Activated naive CD8-positive, alpha-beta T cell (primary cell): ENCODE measurements around the gene ASB17.
"Not testable (repeated sequence)": the region's sequence is repeated elsewhere in the genome, so short reads cannot be mapped to it uniquely, and the experiment has no call there.

ENCODE experiments used
- H3K27ac Mint-ChIP-seq: one replicate; pipeline ENCODE4 v1.8.0; 2021; ENCODE audit warnings: mixed read lengths
- H3K27me3 Mint-ChIP-seq: one replicate; pipeline ENCODE4 v1.8.0; 2021; ENCODE audit warnings: mixed read lengths
- H3K36me3 Mint-ChIP-seq: one replicate; pipeline ENCODE4 v1.8.0; 2021; ENCODE audit warnings: mixed read lengths
- H3K4me1 Mint-ChIP-seq: one replicate; pipeline ENCODE4 v1.8.0; 2021; ENCODE audit warnings: low read depth, mixed read lengths
- H3K4me3 Mint-ChIP-seq: one replicate; pipeline ENCODE4 v1.8.0; 2021; ENCODE audit warnings: mild to moderate bottlenecking, mixed read lengths
- H3K9me3 Mint-ChIP-seq: one replicate; pipeline ENCODE4 v1.8.0; 2021; ENCODE audit warnings: low read depth, mixed read lengths

Gene ASB17

DNA sequence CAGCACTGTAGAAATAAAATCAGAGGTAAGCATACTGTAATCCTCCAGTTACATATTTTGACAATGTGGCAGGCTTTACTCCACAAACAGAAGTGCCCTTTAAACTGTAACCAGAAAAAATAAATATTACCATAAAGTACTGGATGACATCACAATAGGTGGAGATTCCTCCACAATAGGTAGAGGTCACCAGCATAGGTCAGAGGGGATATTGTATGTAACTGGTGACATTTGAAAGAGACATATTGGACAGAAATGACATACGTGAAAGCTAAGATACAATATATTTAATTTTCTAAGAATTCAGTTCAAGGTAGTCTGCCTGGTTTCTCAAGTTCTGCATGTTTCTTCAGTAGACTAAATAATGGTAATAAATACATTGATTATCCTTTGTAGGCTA lies at the start of gene ASB17:
Gene ASB17 (minus strand): TSS at position 101 of the 400 bp plus-strand sequence. CDS start 113 bp downstream, outside the sequence.
- no peak within 1 kb of the TSS for H3K4me3 Mint-ChIP-seq
- peaks cover 6% of the 10 kb centered on the region for H3K9me3 Mint-ChIP-seq
- peaks cover 6% of the 10 kb centered on the region for H3K27me3 Mint-ChIP-seq
- no peak within 1 kb of the TSS for H3K27ac Mint-ChIP-seq
- no peaks in the 10 kb centered on the region for H3K36me3 Mint-ChIP-seq
- H3K4me1 Mint-ChIP-seq = no peaks in the 10 kb centered on the region

DNA sequence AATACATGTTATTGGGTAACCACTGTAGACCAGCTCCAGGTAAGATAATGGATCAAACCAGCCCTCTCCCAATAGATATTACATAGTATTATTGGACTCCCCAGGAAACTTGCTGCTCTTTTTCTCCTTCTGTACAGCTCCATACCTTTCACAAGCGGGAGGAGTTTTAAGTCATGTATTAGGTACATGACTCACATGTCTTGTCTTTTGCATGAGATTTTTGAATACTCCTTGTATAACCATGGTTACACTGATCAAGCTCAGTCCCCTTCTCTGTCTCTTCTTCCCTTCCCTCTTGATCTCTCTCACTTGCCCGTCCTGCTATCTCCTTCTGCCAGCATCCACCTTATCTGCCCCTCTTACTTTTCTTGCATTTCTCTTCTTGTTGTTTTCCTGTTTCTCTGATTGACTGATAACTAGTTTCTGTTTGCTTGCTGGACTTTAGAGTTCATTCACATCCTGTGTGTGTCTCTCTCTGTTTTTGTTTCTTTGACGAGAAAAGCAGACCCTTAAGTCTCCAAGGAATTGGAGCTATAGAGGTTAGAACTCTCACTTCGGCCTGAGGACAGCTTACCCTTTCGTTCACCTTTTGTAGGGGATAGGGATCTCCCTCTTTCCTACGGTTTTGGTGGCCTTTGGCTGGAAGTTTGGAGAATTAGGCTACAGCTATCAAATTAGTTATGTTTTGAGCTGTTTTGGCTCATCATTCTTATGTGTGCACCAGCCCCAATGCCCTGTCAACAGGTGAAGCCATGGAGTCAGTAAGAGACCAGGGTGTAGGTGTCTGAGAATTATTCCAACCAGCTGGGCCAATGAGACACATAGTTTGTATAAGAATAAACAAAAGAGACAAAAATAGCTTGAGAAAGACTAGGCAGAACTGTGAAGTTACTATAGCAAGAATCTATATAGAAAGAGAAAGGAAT lies 49.0 kb upstream of the ASB17 start:
- no peaks in the 10 kb centered on the region for H3K36me3 Mint-ChIP-seq
- H3K4me3 Mint-ChIP-seq = no peak overlapping the region
- no peaks in the 10 kb centered on the region for H3K4me1 Mint-ChIP-seq
- peaks cover 6% of the 10 kb centered on the region for H3K9me3 Mint-ChIP-seq
- H3K27me3 Mint-ChIP-seq = peaks cover 2% of the 10 kb centered on the region
- no peak overlapping the region for H3K27ac Mint-ChIP-seq

- H3K36me3 Mint-ChIP-seq = no peaks in the 10 kb centered on the region
- H3K27me3 Mint-ChIP-seq = peaks cover 7% of the 10 kb centered on the region
- no peaks in the 10 kb centered on the region for H3K9me3 Mint-ChIP-seq
- H3K4me3 Mint-ChIP-seq = no peak overlapping the region
- H3K27ac Mint-ChIP-seq = no peak overlapping the region
- no peaks in the 10 kb centered on the region for H3K4me1 Mint-ChIP-seq
Observed at GRCh38 chr1:75970631-75971030, 38.4 kb upstream of the ASB17 start.

DNA sequence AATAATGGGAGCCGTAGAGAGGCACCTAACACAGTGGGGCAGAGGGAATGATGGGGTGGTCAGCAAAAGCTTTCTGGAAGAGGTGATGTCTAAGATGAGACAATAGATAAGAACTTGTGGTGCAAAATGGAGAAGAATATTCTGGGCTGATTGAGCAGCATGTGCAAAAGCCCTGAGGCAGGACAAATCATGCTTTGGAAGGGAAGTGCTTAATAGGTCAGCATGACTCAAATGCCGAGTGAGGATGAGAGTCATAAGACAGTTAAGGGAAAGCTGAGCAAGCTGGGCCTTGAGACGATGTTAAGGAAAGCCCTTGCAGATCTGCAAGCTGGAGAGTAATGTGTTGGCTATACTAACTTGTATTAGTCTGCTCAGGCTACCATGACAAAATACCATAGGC lies 37.3 kb upstream of the ASB17 start:
- H3K4me3 Mint-ChIP-seq = no peak overlapping the region

DNA sequence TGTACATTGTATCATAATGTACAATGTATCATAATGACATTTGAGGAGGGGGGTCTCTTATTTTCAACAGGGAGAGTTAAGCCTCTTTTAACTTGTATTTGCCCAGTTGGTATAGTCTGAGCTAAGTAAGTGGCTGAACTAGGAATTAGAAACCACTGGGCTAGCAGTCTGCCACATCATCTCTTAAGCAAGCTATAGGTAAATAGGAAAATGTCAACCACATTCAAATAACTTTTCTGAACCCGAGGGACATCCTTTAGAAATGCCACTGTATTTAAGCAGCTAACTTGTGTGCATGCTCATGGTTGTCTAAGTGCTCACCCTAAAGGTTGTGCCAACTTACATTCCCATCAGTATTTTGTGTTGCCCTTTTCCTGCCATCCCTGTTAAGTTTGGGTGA lies 35.5 kb upstream of the ASB17 start:
- Mint-ChIP-seq H3K27ac (no peak overlapping the region), H3K9me3 (no peaks in the 10 kb centered on the region), H3K36me3 (no peaks in the 10 kb centered on the region), H3K4me1 (no peaks in the 10 kb centered on the region), H3K27me3 (peaks cover 8% of the 10 kb centered on the region), H3K4me3 (no peak overlapping the region)

More for the DNA sequence above, 37.3 kb upstream of the ASB17 start:
- Mint-ChIP-seq H3K9me3 (no peaks in the 10 kb centered on the region), H3K4me1 (no peaks in the 10 kb centered on the region), H3K27me3 (peaks cover 6% of the 10 kb centered on the region), H3K36me3 (no peaks in the 10 kb centered on the region), H3K27ac (no peak overlapping the region)

DNA sequence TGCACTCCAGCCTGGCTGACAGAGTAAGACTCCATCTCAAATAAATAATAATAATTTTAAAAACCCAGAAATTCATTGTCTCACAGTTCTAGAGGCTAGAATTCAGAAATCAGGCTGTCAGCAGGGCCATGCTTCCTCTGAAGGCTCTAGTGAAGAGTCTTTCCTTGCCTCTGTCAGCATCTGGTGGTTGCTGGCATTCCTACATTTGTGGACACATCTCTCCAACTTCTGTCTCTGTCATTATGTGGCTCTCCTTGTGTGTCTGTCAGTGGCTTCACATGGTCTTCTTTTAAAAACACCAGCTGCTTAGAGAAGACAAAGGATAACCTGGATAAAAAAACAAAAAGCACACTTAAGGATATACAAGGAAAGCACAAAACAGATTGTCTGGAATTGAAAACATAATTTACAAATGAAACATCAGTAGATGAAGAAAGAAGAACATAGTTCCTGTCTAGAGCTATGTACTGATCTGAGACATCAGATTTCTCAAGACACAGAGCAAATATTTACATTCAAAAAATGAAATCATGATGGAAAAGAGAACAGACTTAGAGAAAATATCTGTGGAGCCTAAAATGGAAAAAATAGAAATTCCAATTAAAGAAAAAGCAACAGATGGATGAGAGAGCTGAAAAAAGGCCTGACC lies 32.7 kb upstream of the ASB17 start:
- Mint-ChIP-seq H3K4me1 (no peaks in the 10 kb centered on the region), H3K4me3 (no peak overlapping the region), H3K27me3 (peaks cover 9% of the 10 kb centered on the region), H3K36me3 (no peaks in the 10 kb centered on the region), H3K27ac (no peak overlapping the region), H3K9me3 (no peaks in the 10 kb centered on the region)

GRCh38 chr1:75964110-75964759 lies 32.0 kb upstream of the ASB17 start:
- H3K4me3 Mint-ChIP-seq, H3K36me3 Mint-ChIP-seq, H3K27ac Mint-ChIP-seq, H3K27me3 Mint-ChIP-seq, H3K4me1 Mint-ChIP-seq, H3K9me3 Mint-ChIP-seq: not testable (repeated sequence)

GRCh38 chr1:75954586-75954985 lies 22.4 kb upstream of the ASB17 start:
- Mint-ChIP-seq H3K9me3 (no peaks in the 10 kb centered on the region), H3K27ac (no peak overlapping the region), H3K36me3 (no peaks in the 10 kb centered on the region), H3K4me1 (no peaks in the 10 kb centered on the region), H3K27me3 (no peaks in the 10 kb centered on the region), H3K4me3 (no peak overlapping the region)

DNA sequence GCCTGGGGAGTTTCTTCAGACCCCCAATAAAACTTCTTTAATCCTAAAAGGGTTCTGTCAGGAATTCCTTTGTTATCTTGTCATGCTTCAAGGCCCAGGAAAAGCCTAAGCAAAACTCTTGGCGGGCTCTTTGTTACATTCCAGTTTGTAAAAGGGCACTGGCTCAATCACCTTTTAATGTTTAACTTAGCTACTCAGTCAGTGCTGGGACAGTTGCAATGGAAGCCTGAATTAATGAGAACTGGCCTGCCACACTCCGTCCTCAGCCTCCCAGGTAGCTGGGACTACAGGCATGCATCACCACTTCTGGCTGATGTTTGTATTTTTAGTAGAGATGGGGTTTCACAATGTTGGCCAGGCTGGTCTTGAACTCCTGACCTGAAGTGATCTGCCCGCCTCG lies 21.3 kb upstream of the ASB17 start:
- Mint-ChIP-seq H3K27ac (no peak overlapping the region), H3K4me3 (no peak overlapping the region), H3K4me1 (no peaks in the 10 kb centered on the region), H3K27me3 (no peaks in the 10 kb centered on the region), H3K36me3 (no peaks in the 10 kb centered on the region), H3K9me3 (no peaks in the 10 kb centered on the region)

DNA sequence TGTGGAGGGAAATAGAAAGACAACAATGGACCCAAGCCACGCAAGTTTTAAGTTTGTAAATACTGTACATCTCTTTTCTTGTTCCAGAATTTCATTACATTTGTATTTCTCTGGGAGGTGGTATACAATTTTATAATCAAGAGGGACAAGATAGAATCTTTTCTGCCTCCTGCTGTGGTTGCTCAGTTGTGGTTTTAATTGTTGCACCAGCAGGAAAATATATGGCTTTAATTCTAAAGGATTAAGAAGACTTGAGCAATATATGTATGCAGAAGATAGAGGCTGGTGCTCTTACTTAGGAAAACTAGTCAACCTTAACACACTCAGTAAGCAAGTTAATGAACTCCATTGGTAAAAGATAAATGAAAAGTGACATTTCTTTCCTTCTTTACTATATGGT lies 19.8 kb upstream of the ASB17 start:
- Mint-ChIP-seq H3K27ac (no peak overlapping the region), H3K36me3 (no peaks in the 10 kb centered on the region), H3K27me3 (no peaks in the 10 kb centered on the region), H3K9me3 (no peaks in the 10 kb centered on the region), H3K4me1 (no peaks in the 10 kb centered on the region), H3K4me3 (no peak overlapping the region)

GRCh38 chr1:75950176-75950575 lies 18.0 kb upstream of the ASB17 start:
- Mint-ChIP-seq H3K4me3 (no peak overlapping the region), H3K4me1 (no peaks in the 10 kb centered on the region), H3K27ac (no peak overlapping the region), H3K27me3 (no peaks in the 10 kb centered on the region), H3K9me3 (peaks cover 5% of the 10 kb centered on the region), H3K36me3 (peaks cover 3% of the 10 kb centered on the region)

DNA sequence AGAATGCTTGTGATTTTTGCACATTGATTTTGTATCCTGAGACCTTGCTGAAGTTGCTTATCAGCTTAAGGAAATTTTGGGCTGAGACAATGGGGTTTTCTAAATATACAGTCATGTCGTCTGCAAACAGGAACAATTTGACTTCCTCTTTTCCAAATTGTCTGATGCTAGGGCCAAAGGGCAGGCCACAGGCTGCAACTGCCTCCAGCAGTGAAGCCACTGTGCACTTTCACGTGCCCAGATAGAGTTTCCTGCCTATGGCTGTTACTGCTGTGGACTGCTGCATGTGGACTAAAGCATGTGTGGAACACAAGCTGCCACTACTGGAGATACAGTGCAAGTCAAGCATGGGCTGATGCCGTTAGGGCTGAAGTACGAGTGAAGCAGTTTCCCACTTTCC lies 10.8 kb upstream of the ASB17 start:
- not testable (repeated sequence) for H3K27ac Mint-ChIP-seq, H3K4me1 Mint-ChIP-seq, H3K27me3 Mint-ChIP-seq, H3K36me3 Mint-ChIP-seq, H3K4me3 Mint-ChIP-seq
- H3K9me3 Mint-ChIP-seq = peaks cover 10% of the 10 kb centered on the region

GRCh38 chr1:75937034-75937433 lies 4.8 kb upstream of the ASB17 start:
- Mint-ChIP-seq H3K4me1 (no peaks in the 10 kb centered on the region), H3K27ac (no peak overlapping the region), H3K9me3 (peaks cover 3% of the 10 kb centered on the region), H3K4me3 (no peak overlapping the region), H3K36me3 (peaks cover 2% of the 10 kb centered on the region), H3K27me3 (peaks cover 2% of the 10 kb centered on the region)

DNA sequence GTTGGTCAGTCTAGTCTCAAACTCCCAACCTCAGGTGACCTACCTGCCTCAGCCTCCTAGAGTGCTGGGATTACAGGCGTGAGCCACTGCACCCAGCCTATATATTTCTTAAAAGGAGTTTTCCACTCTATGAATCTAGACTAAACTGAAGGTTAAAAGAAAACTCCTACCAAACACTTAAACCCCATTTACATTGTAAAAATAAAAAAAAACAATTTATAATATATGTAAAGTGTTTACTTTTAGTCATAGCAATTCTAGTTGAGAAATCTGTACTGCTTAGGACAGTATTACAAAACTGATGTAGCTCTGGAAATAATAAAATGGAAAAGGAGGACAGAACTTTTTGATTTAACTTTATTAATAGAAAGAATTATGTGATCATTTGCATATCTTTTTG lies 9.5 kb downstream of the ASB17 start:
- Mint-ChIP-seq H3K36me3 (no peaks in the 10 kb centered on the region), H3K4me3 (no peak overlapping the region), H3K27me3 (peaks cover 3% of the 10 kb centered on the region), H3K4me1 (no peaks in the 10 kb centered on the region), H3K27ac (no peak overlapping the region), H3K9me3 (peaks cover 5% of the 10 kb centered on the region)

DNA sequence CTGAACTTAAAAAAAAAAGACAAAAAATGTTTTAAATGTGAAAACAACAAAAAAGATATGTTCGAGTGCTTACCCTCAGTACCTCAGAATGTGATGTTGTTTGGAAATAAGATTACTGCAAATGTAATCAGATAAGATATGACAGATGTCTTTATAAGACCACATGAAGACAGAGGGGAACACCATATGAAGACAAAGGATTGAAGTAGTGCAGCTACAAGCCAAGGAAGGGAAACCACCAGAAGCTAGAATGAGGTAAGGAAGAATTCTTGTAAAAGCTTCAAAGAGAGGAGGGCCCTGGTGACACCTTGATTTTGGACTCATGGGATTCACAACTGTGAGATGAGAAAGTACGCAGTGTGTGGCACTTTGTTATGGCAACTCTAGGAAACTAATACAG lies 15.4 kb downstream of the ASB17 start:
- Mint-ChIP-seq H3K4me3 (no peak overlapping the region), H3K9me3 (no peaks in the 10 kb centered on the region), H3K36me3 (no peaks in the 10 kb centered on the region), H3K27ac (no peak overlapping the region), H3K27me3 (no peaks in the 10 kb centered on the region), H3K4me1 (no peaks in the 10 kb centered on the region)
